Body of pancreas (tissue), 4 donors: ENCODE data around the gene STX4. TPM values are rescaled to one million over a fixed set of nuclear protein-coding genes. Genes with fewer than 3 reads are reported as not detected.

Experiments
- ATAC-seq: fragments of 150-250 bp; one replicate; pipeline ENCODE4 v1.9.1; 2016
- DNase-seq, 4 donors: peaks; one replicate each; pipeline ENCODE4 v3.0.0-alpha.2; 2019
- H3K27ac ChIP-seq, 4 donors: fragments of 200-600 bp; sonication (generic); 1 replicate in 3 of 4; 2 replicates in 1 of 4; pipeline versions ENCODE4 v1.5.1 to v1.6.1; 2016 to 2019; ENCODE audit warnings: mild to moderate bottlenecking in 1 of 4, mixed read lengths in 1 of 4, moderate library complexity in 1 of 4
- H3K27me3 ChIP-seq, 2 donors: fragments of 200-600 bp; sonication (generic); one replicate each; pipeline ENCODE4 v1.6.0; 2016; ENCODE audit warnings: mild to moderate bottlenecking in 1 of 2
- H3K36me3 ChIP-seq, 2 donors: fragments of 200-600 bp; sonication (generic); replicated peaks in 1 of 2; 2 replicates each; pipeline ENCODE4 v1.5.1; 2016; ENCODE audit warnings: low read depth in 2 of 2; ENCODE audit not compliant: insufficient read depth in 1 of 2
- H3K4me1 ChIP-seq: fragments of 200-600 bp; sonication (generic); one replicate; pipeline ENCODE4 v1.6.0; 2016
- H3K4me3 ChIP-seq, 2 donors: fragments of 200-600 bp; sonication (generic); 1 replicate in 1 of 2; 2 replicates in 1 of 2; pipeline ENCODE4 v1.5.1; 2016 to 2019
- H3K9me3 ChIP-seq, 3 donors: fragments of 200-600 bp; sonication (generic); 1 replicate in 2 of 3; 2 replicates in 1 of 3; pipeline ENCODE4 v1.5.1; 2016
- POLR2A ChIP-seq, 3 donors: fragments of 450-650 bp; IDR thresholded peaks; one replicate each; pipeline ENCODE4 v1.6.1; 2016; ENCODE audit warnings: antibody characterized with exemption in 3 of 3, mild to moderate bottlenecking in 2 of 3
- WGBS, 2 donors: methylation state at CpG; one replicate each; pipeline ENCODE4 v1.1.5; 2017; 5-methylcytosine and 5-hydroxymethylcytosine counted together
- intact Hi-C: fragments of 100-400 bp; cut with DNase I; formaldehyde crosslinking; loops from one replicate; pipeline ENCODE4 v1.15.1; 2023
- total RNA-seq, 2 donors: library from RNA; depleted of rRNA; stranded (reverse); fragments of >200 nt; gene quantifications; one replicate each; pipeline ENCODE4 v1.1.0, GENCODE V29; 2016
- TF ChIP-seq, protein P1 (sequence below), 7 experiments: fragments of 450-650 bp in 4 of 7; fragments of 200-600 bp in 3 of 7; sonication (generic) in 3 of 7; IDR thresholded peaks; one replicate each; pipeline ENCODE4 v1.5.1; 2016 to 2019; ENCODE audit warnings: antibody characterized with exemption in 7 of 7

Gene STX4
- total RNA-seq, 2 donors from 2014 or later = 25.9 to 38.6 TPM

- DNase-seq (no peak), ATAC-seq (no peak)
- no peaks in the 10 kb centered on the region for H3K9me3 ChIP-seq
- intact Hi-C loops = no loop called here
- no peaks in the 10 kb centered on the region for H3K27me3 ChIP-seq
- TF ChIP-seq POLR2A (IDR thresholded peaks at IDR 0.05) = no peak
- TF ChIP-seq, protein P1, sequence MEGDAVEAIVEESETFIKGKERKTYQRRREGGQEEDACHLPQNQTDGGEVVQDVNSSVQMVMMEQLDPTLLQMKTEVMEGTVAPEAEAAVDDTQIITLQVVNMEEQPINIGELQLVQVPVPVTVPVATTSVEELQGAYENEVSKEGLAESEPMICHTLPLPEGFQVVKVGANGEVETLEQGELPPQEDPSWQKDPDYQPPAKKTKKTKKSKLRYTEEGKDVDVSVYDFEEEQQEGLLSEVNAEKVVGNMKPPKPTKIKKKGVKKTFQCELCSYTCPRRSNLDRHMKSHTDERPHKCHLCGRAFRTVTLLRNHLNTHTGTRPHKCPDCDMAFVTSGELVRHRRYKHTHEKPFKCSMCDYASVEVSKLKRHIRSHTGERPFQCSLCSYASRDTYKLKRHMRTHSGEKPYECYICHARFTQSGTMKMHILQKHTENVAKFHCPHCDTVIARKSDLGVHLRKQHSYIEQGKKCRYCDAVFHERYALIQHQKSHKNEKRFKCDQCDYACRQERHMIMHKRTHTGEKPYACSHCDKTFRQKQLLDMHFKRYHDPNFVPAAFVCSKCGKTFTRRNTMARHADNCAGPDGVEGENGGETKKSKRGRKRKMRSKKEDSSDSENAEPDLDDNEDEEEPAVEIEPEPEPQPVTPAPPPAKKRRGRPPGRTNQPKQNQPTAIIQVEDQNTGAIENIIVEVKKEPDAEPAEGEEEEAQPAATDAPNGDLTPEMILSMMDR (IDR thresholded peaks at IDR 0.05) = no peak
- H3K4me1 ChIP-seq = no peaks in the 10 kb centered on the region
- peaks cover 8 to 27% of the 10 kb centered on the region in 2 donors for H3K36me3 ChIP-seq
- no peak overlapping the region for H3K4me3 ChIP-seq
- WGBS, 2 donors = 63 to 82% methylated on average over 3 to 14 of the region's 14 CpGs
- H3K27ac ChIP-seq = no peak overlapping the region
These were observed 49.1 kb downstream of the STX4 start for GRCh38 chr16:31082368-31083045.

GRCh38 chr16:31083081-31083480 is 49.7 kb downstream of the STX4 start:
- WGBS, 2 donors = 65 to 66% methylated on average over 9 of the region's 9 CpGs
- no peak overlapping the region for H3K27ac ChIP-seq
- H3K4me1 ChIP-seq = no peaks in the 10 kb centered on the region
- peaks cover 5 to 22% of the 10 kb centered on the region in 2 donors for H3K36me3 ChIP-seq
- no peaks in the 10 kb centered on the region for H3K9me3 ChIP-seq
- TF ChIP-seq, protein P1 (IDR thresholded peaks at IDR 0.05) = no peak
- no peak for TF ChIP-seq POLR2A (IDR thresholded peaks at IDR 0.05)
- no peaks in the 10 kb centered on the region for H3K27me3 ChIP-seq
- H3K4me3 ChIP-seq = no peak overlapping the region
- intact Hi-C loops = no loop called here
- DNase-seq (no peak), ATAC-seq (no peak)

DNA sequence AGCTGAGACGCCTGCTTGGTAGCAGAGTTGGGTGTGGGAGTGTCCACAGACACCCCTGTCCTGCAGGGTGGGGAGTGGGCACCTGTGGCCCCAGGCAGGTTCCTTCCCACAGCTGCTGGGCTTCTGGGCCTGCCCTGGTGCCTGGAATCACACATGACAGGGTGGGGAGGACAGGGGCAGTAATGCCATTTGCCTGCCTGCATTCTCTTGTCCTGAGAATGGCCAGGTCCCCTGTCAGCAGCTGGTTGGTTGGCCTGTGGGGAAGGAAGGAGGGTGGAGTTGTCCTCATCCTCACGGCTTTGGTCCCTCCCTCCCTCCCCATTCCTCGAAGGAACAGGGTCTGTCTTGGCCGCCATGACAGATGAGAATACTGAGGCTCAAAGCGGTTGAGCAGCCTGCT is 50.2 kb downstream of the STX4 start:
- DNase-seq (no peak), ATAC-seq (no peak)
- intact Hi-C loops = no loop called here
- TF ChIP-seq, protein P1 (IDR thresholded peaks at IDR 0.05) = no peak
- TF ChIP-seq POLR2A (IDR thresholded peaks at IDR 0.05) = no peak
- Histone ChIP-seq H3K4me1 (no peaks in the 10 kb centered on the region), H3K27me3 (no peaks in the 10 kb centered on the region), H3K4me3 (no peak overlapping the region), H3K27ac (no peak overlapping the region), H3K36me3 (peaks cover under 1 to 17% of the 10 kb centered on the region in 2 donors), H3K9me3 (no peaks in the 10 kb centered on the region)
- 71 to 75% methylated on average over 5 of the region's 5 CpGs for WGBS, 2 donors

DNA sequence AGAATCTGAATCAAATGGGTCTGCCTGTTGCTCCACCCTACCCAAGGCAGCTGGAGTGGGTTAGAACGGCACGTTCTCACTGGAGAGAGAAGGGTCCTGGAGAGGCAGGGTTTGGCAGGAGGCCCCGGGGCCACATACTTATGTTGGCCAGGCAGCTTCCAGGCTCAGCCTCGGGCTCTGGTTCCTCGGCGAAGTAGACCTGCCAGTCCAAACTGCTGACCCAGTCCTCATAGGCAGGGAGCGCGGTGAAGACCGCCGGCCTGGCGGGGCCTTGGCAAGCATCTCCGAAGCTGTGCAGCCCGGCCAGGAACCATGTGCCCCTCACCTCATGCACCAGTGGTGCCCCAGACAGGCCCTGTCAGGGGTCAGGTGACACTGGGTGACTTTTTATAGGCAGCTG is 50.6 kb downstream of the STX4 start:
- no peak for DNase-seq
- intact Hi-C loops = no loop called here
- Histone ChIP-seq H3K27ac (no peak overlapping the region), H3K27me3 (no peaks in the 10 kb centered on the region), H3K36me3 (peaks cover 0 to 13% of the 10 kb centered on the region in 2 donors), H3K4me1 (no peaks in the 10 kb centered on the region), H3K9me3 (no peaks in the 10 kb centered on the region), H3K4me3 (no peak overlapping the region)
- TF ChIP-seq, protein P1 (IDR thresholded peaks at IDR 0.05) = no peak
- no peak for TF ChIP-seq POLR2A (IDR thresholded peaks at IDR 0.05)
- ATAC-seq = no peak
- 81 to 90% methylated on average over 3 to 13 of the region's 13 CpGs for WGBS, 2 donors
